Activated CD4-positive, CD25-positive, alpha-beta regulatory T cell (primary cell): ENCODE results near the gene TRPV4.

Experiments used
- DNase-seq, 4 experiments: peaks; one replicate each; lab custom pipeline; 2025; lab: John Stamatoyannopoulos, UW

The TRPV4 gene

GRCh38 chr12:109776624-109777023 lies 56.6 kb downstream of the TRPV4 start:
- no peak for DNase-seq

GRCh38 chr12:109775172-109775881 lies 57.9 kb downstream of the TRPV4 start:
- peak; percentile 47 to 65 (median 53) for DNase-seq

GRCh38 chr12:109773384-109774011 lies 59.7 kb downstream of the TRPV4 start:
- DNase-seq = no peak

- no peak for DNase-seq
Measured at GRCh38 chr12:109772622-109773321, 60.4 kb downstream of the TRPV4 start.

- no peak for DNase-seq
Measured at GRCh38 chr12:109771746-109772621, 61.2 kb downstream of the TRPV4 start.

- no peak for DNase-seq
Measured at GRCh38 chr12:109770861-109771670, 62.1 kb downstream of the TRPV4 start.

GRCh38 chr12:109770104-109770860 lies 62.9 kb downstream of the TRPV4 start:
- DNase-seq = no peak

GRCh38 chr12:109768901-109769670 lies 64.1 kb downstream of the TRPV4 start:
- DNase-seq = no peak

GRCh38 chr12:109767991-109768900 lies 65.0 kb downstream of the TRPV4 start:
- DNase-seq = no peak

- no peak for DNase-seq
Measured at GRCh38 chr12:109767456-109767855, 65.7 kb downstream of the TRPV4 start.

- no peak for DNase-seq
Measured at GRCh38 chr12:109766251-109766778, 66.9 kb downstream of the TRPV4 start.

GRCh38 chr12:109765446-109765810 lies 67.8 kb downstream of the TRPV4 start:
- DNase-seq = no peak

GRCh38 chr12:109764776-109765445 lies 68.3 kb downstream of the TRPV4 start:
- DNase-seq = no peak

- no peak for DNase-seq
Measured at GRCh38 chr12:109764123-109764522, 69.1 kb downstream of the TRPV4 start.

GRCh38 chr12:109763201-109763841 lies 69.9 kb downstream of the TRPV4 start:
- no peak for DNase-seq

- DNase-seq = no peak
Measured at GRCh38 chr12:109762673-109763191, 70.5 kb downstream of the TRPV4 start.

GRCh38 chr12:109762071-109762672 lies 71.0 kb downstream of the TRPV4 start:
- no peak for DNase-seq
